Neural progenitor cell (in vitro differentiated cells): ENCODE data around the gene TUBB. TPM values are rescaled to one million over a fixed set of nuclear protein-coding genes. Genes with fewer than 3 reads are reported as not detected.

Experiments used
- DNase-seq: peaks from one replicate; pipeline ENCODE4 v3.0.0-alpha.2; 2016; ENCODE audit warnings: low spot score
- H2AFZ ChIP-seq: fragments of 200-600 bp; sonication (generic); replicated peaks from 2 replicates; pipeline ENCODE4 v1.6.1; 2016; ENCODE audit warnings: antibody characterized with exemption
- H3F3A ChIP-seq: fragments of 200-600 bp; sonication (generic); 2 replicates; pipeline ENCODE4 v1.6.1; 2016; ENCODE audit warnings: antibody characterized with exemption, low read depth
- H3K27ac ChIP-seq: fragments of 200-600 bp; sonication (generic); 2 replicates; pipeline ENCODE4 v1.5.1; 2016; ENCODE audit warnings: mild to moderate bottlenecking
- H3K27me3 ChIP-seq: fragments of 200-600 bp; sonication (generic); 2 replicates; pipeline ENCODE4 v1.6.1; 2016; ENCODE audit warnings: mild to moderate bottlenecking, moderate library complexity
- H3K36me3 ChIP-seq: fragments of 200-600 bp; sonication (generic); 2 replicates; pipeline ENCODE4 v1.5.1; 2016
- H3K4me1 ChIP-seq: fragments of 200-600 bp; sonication (generic); 2 replicates; pipeline ENCODE4 v1.6.1; 2016; ENCODE audit warnings: mixed run types
- H3K4me2 ChIP-seq: fragments of 200-600 bp; sonication (generic); 2 replicates; pipeline ENCODE4 v1.6.1; 2016
- H3K4me3 ChIP-seq: fragments of 200-600 bp; sonication (generic); 2 replicates; pipeline ENCODE4 v1.5.1; 2016
- H3K79me2 ChIP-seq: fragments of 200-600 bp; sonication (generic); 2 replicates; pipeline ENCODE4 v1.6.1; 2016; ENCODE audit warnings: low read depth
- H3K9ac ChIP-seq: fragments of 200-600 bp; sonication (generic); 2 replicates; pipeline ENCODE4 v1.6.1; 2016
- H3K9me3 ChIP-seq: fragments of 200-600 bp; sonication (generic); 2 replicates; pipeline ENCODE4 v1.5.1; 2016; ENCODE audit warnings: low read depth
- H4K20me1 ChIP-seq: fragments of 200-600 bp; sonication (generic); 2 replicates; pipeline ENCODE4 v1.6.1; 2016; ENCODE audit warnings: low read depth
- H3K27ac Mint-ChIP-seq: 3 replicates; pipeline ENCODE4 v1.8.0; 2021; ENCODE audit warnings: mixed read lengths
- H3K27me3 Mint-ChIP-seq: 2 replicates; pipeline ENCODE4 v1.8.0; 2022; ENCODE audit warnings: low read depth, mild to moderate bottlenecking, inconsistent platforms, moderate library complexity, mixed read lengths; ENCODE audit not compliant: insufficient read depth
- H3K36me3 Mint-ChIP-seq: 3 replicates; pipeline ENCODE4 v1.8.0; 2021; ENCODE audit warnings: mixed read lengths
- H3K4me1 Mint-ChIP-seq: 3 replicates; pipeline ENCODE4 v1.8.0; 2021; ENCODE audit warnings: mixed read lengths
- H3K4me3 Mint-ChIP-seq: 3 replicates; pipeline ENCODE4 v1.8.0; 2021; ENCODE audit warnings: mild to moderate bottlenecking, moderate library complexity, mixed read lengths
- H3K9me3 Mint-ChIP-seq: 3 replicates; pipeline ENCODE4 v1.8.0; 2020; ENCODE audit warnings: mixed read lengths
- CTCF ChIP-seq: fragments of 200-600 bp; sonication (generic); IDR thresholded peaks from 2 replicates; pipeline ENCODE4 v1.5.1; 2017; ENCODE audit warnings: antibody characterized with exemption, mild to moderate bottlenecking
- EZH2 ChIP-seq: fragments of 200-600 bp; sonication (generic); IDR thresholded peaks from 2 replicates; pipeline ENCODE4 v1.6.1; 2017; ENCODE audit warnings: antibody characterized with exemption, mild to moderate bottlenecking, moderate library complexity
- EZH2phosphoT487 ChIP-seq: fragments of 200-600 bp; sonication (generic); IDR thresholded peaks from 2 replicates; pipeline ENCODE4 v1.6.1; 2017; ENCODE audit warnings: antibody characterized with exemption
- small RNA-seq: library from RNA; depleted of rRNA; stranded (forward); fragments of <200 nt; gene quantifications from one replicate; pipeline ENCODE3, GENCODE V24; 2015
- total RNA-seq: library from RNA; depleted of rRNA; stranded (reverse); fragments of >200 nt; gene quantifications from 2 replicates; pipeline ENCODE4 v1.2.3, GENCODE V29; 2015; ENCODE audit warnings: low replicate concordance

The TUBB gene
- total RNA-seq, 1 donor from 2014 or later, result 1,479 TPM

GRCh38 chr6:30770592-30770991 lies 50.4 kb downstream of the TUBB start:
- Histone ChIP-seq H3K79me2 (no peaks in the 10 kb centered on the region), H3K4me1 (peaks cover 16% of the 10 kb centered on the region), H3K9me3 (no peaks in the 10 kb centered on the region), H3K27me3 (no peaks in the 10 kb centered on the region), H3K4me2 (no peak overlapping the region), H3K9ac (no peak overlapping the region), H3K4me3 (no peak overlapping the region), H3F3A (no peaks in the 10 kb centered on the region), H4K20me1 (no peaks in the 10 kb centered on the region), H3K36me3 (no peaks in the 10 kb centered on the region), H2AFZ (no peak overlapping the region), H3K27ac (no peak overlapping the region)
- H3K27ac Mint-ChIP-seq, result no peak overlapping the region
- peak overlapping the region; percentile 8 for H3K4me3 Mint-ChIP-seq
- H3K9me3 Mint-ChIP-seq, result peaks cover 4% of the 10 kb centered on the region
- H3K27me3 Mint-ChIP-seq, result peaks cover 10% of the 10 kb centered on the region
- no peak for DNase-seq
- TF ChIP-seq EZH2, result no peak
- no peak for TF ChIP-seq CTCF
- H3K4me1 Mint-ChIP-seq, result peaks cover 56% of the 10 kb centered on the region
- H3K36me3 Mint-ChIP-seq, result no peaks in the 10 kb centered on the region

- no peak for DNase-seq
- Histone ChIP-seq H3F3A (no peaks in the 10 kb centered on the region), H2AFZ (no peak overlapping the region), H3K4me2 (no peak overlapping the region), H4K20me1 (no peaks in the 10 kb centered on the region), H3K79me2 (no peaks in the 10 kb centered on the region), H3K9ac (no peak overlapping the region), H3K27ac (no peak overlapping the region), H3K4me3 (no peak overlapping the region), H3K4me1 (peaks cover 9% of the 10 kb centered on the region), H3K9me3 (no peaks in the 10 kb centered on the region), H3K27me3 (no peaks in the 10 kb centered on the region), H3K36me3 (no peaks in the 10 kb centered on the region)
- Mint-ChIP-seq H3K27ac (no peak overlapping the region), H3K27me3 (peaks cover 17% of the 10 kb centered on the region), H3K4me1 (peaks cover 36% of the 10 kb centered on the region), H3K36me3 (no peaks in the 10 kb centered on the region), H3K4me3 (no peak overlapping the region), H3K9me3 (peaks cover 7% of the 10 kb centered on the region)
- no peak for TF ChIP-seq EZH2phosphoT487
- no peak for TF ChIP-seq EZH2
- TF ChIP-seq CTCF, result no peak
Measured at GRCh38 chr6:30774701-30775100, 54.5 kb downstream of the TUBB start.

Small RNAs within 50 kb of the gene (small RNA-seq; reads per million reads assigned to genes)
- gene RF00019 (not detected), gene RN7SL353P (not detected)

Other genes with a start within 250 kb of the TUBB start
- gene HLA-E, start 230.8 kb upstream of the TUBB start, total RNA-seq, result 24.8 and 43.1 TPM in 2 replicates
- gene GNL1, start 163.9 kb upstream of the TUBB start, total RNA-seq, result 23.7 and 34.7 TPM in 2 replicates
- 13.7 and 18.6 TPM in 2 replicates for gene PRR3, start 163.1 kb upstream of the TUBB start, total RNA-seq
- 43.9 and 56.0 TPM in 2 replicates for gene ABCF1, start 148.9 kb upstream of the TUBB start, total RNA-seq
- 38.6 and 46.4 TPM in 2 replicates for gene PPP1R10, start 103.1 kb upstream of the TUBB start, total RNA-seq
- gene MRPS18B, start 102.5 kb upstream of the TUBB start, total RNA-seq, result 18.5 and 32.1 TPM in 2 replicates
- 17.9 and 18.7 TPM in 2 replicates for gene ATAT1, start 93.5 kb upstream of the TUBB start, total RNA-seq
- gene C6orf136, start 73.2 kb upstream of the TUBB start, total RNA-seq, result 3.7 and 9.4 TPM in 2 replicates
- 17.6 and 29.2 TPM in 2 replicates for gene DHX16, start 47.3 kb upstream of the TUBB start, total RNA-seq
- 10.2 and 25.4 TPM in 2 replicates for gene PPP1R18, start 33.7 kb upstream of the TUBB start, total RNA-seq
- gene NRM, start 29.4 kb upstream of the TUBB start, total RNA-seq, result 12.4 and 38.3 TPM in 2 replicates
- gene MDC1, start 3.1 kb upstream of the TUBB start, total RNA-seq, result 22.6 and 29.5 TPM in 2 replicates
- gene FLOT1, start 22.3 kb downstream of the TUBB start, total RNA-seq, result 80.3 and 96.9 TPM in 2 replicates
- gene IER3, start 24.2 kb downstream of the TUBB start, total RNA-seq, result 2.0 and 7.1 TPM in 2 replicates
- gene DDR1, start 164.2 kb downstream of the TUBB start, total RNA-seq, result 85.3 and 234 TPM in 2 replicates
- gene GTF2H4, start 187.9 kb downstream of the TUBB start, total RNA-seq, result 29.2 and 50.0 TPM in 2 replicates
- 21.5 and 64.6 TPM in 2 replicates for gene VARS2, start 193.9 kb downstream of the TUBB start, total RNA-seq
- gene SFTA2, start 211.8 kb downstream of the TUBB start, total RNA-seq, result not detected in 2 replicates
- 0.03 TPM in 1 of 2 replicates, not detected in the other for gene MUCL3, start 220.6 kb downstream of the TUBB start, total RNA-seq